Measurements from ENCODE around the gene SGPL1.

Gene SGPL1

GRCh38 chr10:70822076-70822820, 6.5 kb downstream of the SGPL1 start:
- TF ChIP-seq POLR2AphosphoS5 (IDR thresholded peaks at IDR 0.05; ENCODE audit: low read depth) (no peak), CTCF (IDR thresholded peaks at IDR 0.05; ENCODE audit: insufficient read depth, low read length) (no peak), GABPA (IDR thresholded peaks at IDR 0.05; ENCODE audit: low read depth) (no peak), SPI1 (IDR thresholded peaks at IDR 0.05; ENCODE audit: borderline replicate concordance, low read depth) (no peak), REST (IDR thresholded peaks at IDR 0.05; ENCODE audit: insufficient replicate concordance, low read depth) (no peak)
- no peaks in the 10 kb centered on the region for H3K27me3 ChIP-seq (ENCODE audit: insufficient read depth, poor library complexity, severe bottlenecking)
- H3K4me3 ChIP-seq (replicated peaks; ENCODE audit: insufficient read depth, low read length) = no peak overlapping the region
- no peak for DNase-seq (ENCODE audit: low read depth in 1 of 2, low spot score in 1 of 2)
- H3K27ac ChIP-seq (replicated peaks) = no peak overlapping the region

GRCh38 chr10:70827086-70827757, 11.5 kb downstream of the SGPL1 start:
- H3K27ac ChIP-seq (replicated peaks) = no peak overlapping the region
- no peaks in the 10 kb centered on the region for H3K27me3 ChIP-seq (ENCODE audit: insufficient read depth, poor library complexity, severe bottlenecking)
- TF ChIP-seq SPI1 (IDR thresholded peaks at IDR 0.05; ENCODE audit: borderline replicate concordance, low read depth) (no peak), REST (IDR thresholded peaks at IDR 0.05; ENCODE audit: insufficient replicate concordance, low read depth) (no peak), POLR2AphosphoS5 (IDR thresholded peaks at IDR 0.05; ENCODE audit: low read depth) (no peak), CTCF (IDR thresholded peaks at IDR 0.05; ENCODE audit: insufficient read depth, low read length) (no peak), GABPA (IDR thresholded peaks at IDR 0.05; ENCODE audit: low read depth) (no peak)
- DNase-seq (ENCODE audit: low read depth in 1 of 2, low spot score in 1 of 2) = no peak
- no peak overlapping the region for H3K4me3 ChIP-seq (replicated peaks; ENCODE audit: insufficient read depth, low read length)

- no peak overlapping the region for H3K27ac ChIP-seq (replicated peaks)
- no peaks in the 10 kb centered on the region for H3K27me3 ChIP-seq (ENCODE audit: insufficient read depth, poor library complexity, severe bottlenecking)
- TF ChIP-seq POLR2AphosphoS5 (IDR thresholded peaks at IDR 0.05; ENCODE audit: low read depth) (no peak), REST (IDR thresholded peaks at IDR 0.05; ENCODE audit: insufficient replicate concordance, low read depth) (no peak), SPI1 (IDR thresholded peaks at IDR 0.05; ENCODE audit: borderline replicate concordance, low read depth) (no peak), CTCF (IDR thresholded peaks at IDR 0.05; ENCODE audit: insufficient read depth, low read length) (no peak), GABPA (IDR thresholded peaks at IDR 0.05; ENCODE audit: low read depth) (no peak)
- DNase-seq (ENCODE audit: low read depth in 1 of 2, low spot score in 1 of 2) = no peak
- H3K4me3 ChIP-seq (replicated peaks; ENCODE audit: insufficient read depth, low read length) = no peak overlapping the region
These were observed 13.2 kb downstream of the SGPL1 start for GRCh38 chr10:70828923-70829322.
